Measurements from ENCODE around the gene SART3.
"Not testable (repeated sequence)": the region's sequence is repeated elsewhere in the genome, so short reads cannot be mapped to it uniquely, and the experiment has no call there.

SART3 gene

DNA sequence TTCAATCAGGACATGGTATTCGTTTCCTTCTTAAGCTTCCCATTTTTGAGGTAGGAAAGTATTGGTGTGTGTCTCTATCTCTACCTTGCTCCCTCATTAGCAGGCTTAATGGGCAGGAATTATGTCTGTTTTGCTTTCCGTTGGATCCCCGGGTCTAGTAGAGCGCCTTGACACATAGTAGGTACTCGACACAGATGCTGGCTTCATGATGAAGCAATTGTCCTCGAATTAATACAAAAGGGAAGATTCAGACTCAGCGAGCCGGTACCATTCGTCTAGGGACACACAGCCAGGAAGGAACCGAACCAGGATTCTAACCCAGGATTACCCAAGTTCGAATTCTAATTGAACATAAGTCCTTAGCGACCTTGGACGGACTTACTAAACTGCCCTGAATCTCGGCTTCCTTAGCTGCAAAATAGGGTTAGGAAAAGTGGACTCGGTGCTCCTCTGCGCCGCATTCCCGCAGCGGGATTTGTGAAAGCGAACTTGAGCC is 927 bp upstream of the SART3 start:
- peak; percentile 30 for DNase-seq

- no peak for DNase-seq
Observed at GRCh38 chr12:108560321-108560721, 652 bp downstream of the SART3 start.

DNA sequence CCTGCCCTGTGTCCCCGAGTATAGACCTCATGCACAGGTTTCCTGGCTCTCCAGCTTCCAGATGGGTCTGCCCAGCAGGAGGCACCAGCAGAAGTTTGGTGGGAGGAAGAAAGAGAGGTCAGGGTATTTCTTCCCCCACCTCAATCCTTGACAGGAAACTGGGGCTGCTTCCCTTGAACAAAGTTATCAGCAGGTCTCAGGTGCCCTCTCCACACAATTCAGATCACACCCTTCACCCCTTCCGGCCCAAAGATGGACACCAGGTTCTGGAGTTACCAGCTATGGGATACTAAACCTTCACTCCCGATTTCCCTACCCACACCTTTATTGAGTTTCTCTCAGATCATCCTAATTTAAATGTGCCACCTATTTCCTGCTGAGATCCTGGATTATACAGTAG is 1.2 kb downstream of the SART3 start:
- DNase-seq = no peak

DNA sequence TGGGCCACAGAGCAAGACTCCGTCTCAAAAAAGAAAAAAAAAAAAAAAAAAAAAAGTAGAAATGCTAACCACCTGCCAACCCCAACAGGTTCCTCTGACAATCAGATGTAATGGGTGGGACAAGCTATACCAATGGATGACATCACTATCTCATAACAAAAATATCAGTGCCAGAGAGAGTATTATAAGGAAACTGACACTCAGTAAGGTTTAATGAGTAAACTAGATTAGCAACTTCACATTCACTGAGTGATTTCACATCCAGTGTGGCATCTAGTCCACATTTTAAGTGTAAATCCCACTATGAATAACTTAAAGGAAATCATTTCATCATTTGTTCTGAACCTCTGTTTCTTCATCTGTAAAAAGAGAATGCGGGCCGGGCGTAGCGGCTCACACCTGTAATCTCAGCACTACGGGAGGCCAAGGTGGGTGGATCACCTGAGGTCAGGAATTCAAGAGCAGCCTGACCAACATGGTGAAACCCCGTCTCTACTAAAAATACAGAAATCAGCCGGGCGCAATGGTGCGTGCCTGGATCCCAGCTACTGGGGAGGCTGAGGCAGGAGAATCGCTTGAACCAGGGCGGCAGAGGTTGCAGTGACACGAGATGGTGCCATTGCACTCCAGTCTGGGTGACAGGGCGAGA is 1.8 kb downstream of the SART3 start:
- no peak for DNase-seq

DNA sequence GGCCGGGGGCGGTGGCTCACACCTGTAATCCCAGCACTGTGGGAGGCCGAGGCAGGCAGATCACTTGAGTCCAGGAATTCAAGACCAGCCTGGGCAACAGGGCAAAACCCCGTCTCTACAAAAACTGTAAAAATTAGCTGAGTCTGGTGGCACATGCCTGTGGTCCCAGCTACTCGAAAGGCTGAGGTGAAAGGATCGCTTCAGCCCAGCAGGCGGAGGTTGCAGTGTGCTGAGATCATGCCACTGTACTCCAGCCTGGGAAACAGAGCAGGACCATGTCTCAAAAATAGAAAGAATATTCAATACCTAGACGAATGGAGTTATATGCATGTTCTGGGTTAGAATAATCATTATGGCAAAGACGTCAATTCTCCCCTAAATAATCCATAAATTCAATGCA is 5.6 kb downstream of the SART3 start:
- DNase-seq = not testable (repeated sequence)

- no peak for DNase-seq
Observed at GRCh38 chr12:108553799-108554198, 7.2 kb downstream of the SART3 start.

DNA sequence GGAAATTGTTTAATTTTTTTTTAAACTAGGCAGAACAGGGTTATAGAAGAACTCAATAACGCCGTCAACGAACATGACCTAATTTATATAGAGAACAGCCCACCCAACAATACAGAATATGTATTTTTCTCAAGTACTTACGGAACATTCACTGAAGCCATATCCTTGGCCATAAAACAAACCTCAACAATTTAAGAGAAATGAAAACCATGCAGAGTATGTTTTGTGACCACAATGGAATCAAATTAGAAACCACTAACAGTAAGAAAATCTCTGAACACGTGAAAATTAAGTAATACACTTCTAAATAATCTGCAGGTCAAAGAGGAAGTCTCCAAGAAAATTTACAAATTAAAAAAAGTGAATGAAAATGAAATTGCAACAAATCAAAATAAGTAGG is 9.4 kb downstream of the SART3 start:
- no peak for DNase-seq

- DNase-seq = no peak
Observed at GRCh38 chr12:108548954-108549521, 11.9 kb downstream of the SART3 start.

GRCh38 chr12:108547686-108548085 is 13.3 kb downstream of the SART3 start:
- no peak for DNase-seq

- no peak for DNase-seq
Observed at GRCh38 chr12:108543652-108544051, 17.3 kb downstream of the SART3 start.

DNA sequence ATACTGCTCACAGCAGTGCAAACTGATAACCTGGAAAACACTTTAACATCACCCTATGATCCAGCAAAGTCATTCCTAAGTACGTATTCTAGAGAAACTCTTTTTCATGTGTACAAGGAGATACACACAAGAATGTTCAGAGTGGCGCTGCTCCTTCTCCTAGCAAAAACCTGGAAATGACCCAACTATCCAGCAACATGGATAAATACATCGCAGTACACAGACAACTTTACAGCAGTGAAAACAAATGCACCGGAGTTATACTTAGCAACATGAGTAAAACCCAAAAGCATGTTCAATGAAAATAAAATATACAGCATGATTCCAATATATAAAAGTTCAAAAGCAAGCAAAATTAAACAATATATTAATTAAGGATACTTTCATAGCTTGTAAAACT is 18.7 kb downstream of the SART3 start:
- no peak for DNase-seq

DNA sequence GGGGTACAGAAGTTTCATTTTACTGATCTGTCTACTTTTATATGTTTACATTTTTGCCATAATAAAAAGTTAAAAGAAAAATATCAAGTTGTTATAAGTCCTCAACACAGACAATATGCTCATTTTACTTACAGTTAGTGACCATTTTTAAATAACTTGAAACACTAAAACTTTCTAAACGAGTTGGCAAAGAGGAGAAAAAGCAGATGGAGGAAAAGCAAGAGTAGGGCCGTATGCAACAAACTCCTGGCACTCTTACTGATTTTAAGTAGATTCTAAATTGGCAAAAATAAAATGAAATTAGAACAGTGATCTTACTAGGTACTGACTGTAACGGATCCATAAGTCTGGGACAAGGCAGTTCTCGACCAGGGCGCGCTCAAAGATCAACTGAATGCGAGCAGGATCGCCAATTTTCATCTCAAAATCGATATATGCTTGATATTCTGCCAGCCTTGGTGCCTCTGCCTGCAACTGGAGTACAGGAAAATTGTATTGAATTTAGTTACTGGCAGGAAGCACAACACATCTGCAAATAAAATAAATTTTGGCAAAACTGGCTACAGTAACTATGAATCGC is 22.3 kb downstream of the SART3 start:
- no peak for DNase-seq

DNA sequence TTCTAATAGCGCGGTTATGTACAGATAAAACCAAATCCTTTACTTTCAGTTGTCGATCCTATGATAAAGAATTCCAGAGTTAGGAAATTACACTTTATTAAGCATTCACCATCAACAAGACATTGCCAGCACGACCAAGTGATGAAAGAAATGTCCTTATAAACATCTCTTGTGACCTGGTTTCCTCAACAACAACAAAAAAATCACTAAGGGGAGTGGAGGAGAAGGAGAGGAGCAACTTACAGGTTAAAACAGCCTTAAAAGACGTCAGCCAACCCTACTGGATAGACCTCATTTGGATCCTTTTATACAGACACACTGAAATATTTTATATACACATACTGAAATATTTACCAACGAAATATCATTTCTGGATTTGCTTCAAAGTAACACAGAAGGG is 22.8 kb downstream of the SART3 start:
- DNase-seq = no peak

DNA sequence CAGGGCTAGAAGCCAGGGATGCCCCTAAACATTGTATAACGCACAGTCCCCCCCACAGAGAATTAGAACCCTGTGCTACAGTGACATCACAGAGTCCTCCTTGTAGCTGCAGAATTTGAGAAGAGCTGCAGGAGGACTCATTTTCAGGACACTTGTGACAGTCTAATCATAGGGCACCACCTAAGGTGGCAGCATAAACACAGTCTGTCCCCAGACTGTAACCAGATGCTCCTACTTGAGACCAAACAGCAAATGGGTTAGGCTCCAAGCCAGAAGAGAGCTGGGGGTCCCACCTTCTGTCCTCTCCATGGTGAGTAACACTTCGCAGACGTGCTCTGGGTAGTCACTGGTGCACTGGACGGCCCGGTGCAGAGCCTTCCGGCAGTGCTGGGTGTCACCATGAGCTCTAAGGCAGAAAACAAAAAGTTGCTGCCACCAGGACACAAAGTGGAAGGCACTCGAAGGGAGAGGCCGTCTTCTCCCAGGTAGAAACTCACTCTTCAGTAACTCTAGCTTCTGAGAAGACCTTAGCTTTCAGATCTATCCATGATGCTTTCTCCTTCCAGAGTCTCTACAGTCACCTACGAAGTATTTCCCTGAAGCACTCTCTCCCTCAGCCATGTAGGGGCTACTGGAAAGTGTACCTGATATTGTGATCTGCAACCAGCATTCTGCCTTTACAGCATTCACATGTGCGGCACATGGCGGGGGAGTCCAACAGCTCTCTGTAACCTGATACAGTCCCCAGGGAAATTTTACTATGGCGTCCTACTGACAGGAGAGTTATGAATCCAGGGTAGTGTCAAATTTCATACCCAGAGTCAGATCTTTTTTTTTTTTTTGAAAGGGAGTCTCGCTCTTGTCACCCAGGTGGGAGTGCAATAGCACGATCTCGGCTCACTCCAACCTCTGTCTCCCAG is 28.8 kb downstream of the SART3 start:
- peak; percentile 30 for DNase-seq

DNA sequence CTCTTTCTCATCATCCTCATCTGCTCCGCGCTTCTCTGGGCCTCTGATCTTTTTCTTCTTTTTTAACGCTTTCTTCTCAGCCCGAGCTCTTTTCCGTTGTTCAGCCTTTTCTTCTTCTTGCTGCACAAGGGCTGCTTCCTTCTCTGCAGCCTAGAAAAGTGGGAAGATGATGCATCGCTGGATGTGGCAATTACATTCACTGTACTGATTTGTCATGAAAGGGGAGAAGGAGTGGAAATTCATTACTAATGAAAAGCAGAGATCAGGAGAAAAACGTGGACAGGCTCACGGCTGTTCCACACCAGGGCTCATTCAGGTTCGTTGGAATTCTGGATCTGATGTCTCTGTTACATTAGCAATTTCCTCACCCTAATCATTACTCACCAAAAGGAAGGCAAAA is 30.8 kb downstream of the SART3 start:
- DNase-seq = no peak

DNA sequence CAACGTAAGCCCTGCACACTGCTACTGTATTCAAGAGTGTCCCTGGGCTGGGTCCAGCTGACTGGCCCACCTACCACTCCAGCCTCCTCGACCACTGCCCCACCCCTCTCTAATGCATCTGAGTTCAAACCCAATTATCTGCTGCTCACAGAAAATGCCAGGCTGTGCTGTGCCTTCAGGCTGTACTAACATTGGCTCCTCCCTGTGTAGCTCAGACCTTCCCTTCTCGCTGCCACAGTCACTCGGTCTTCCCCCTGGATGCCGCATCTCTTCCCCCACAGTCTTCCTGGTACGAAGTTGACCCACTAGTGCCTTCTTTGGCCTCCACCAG is 33.8 kb downstream of the SART3 start:
- DNase-seq = no peak

GRCh38 chr12:108526482-108527165 is 34.3 kb downstream of the SART3 start:
- DNase-seq = no peak

- no peak for DNase-seq
Observed at GRCh38 chr12:108525681-108526080, 35.3 kb downstream of the SART3 start.

- DNase-seq = no peak
Observed at GRCh38 chr12:108523365-108523764, 37.6 kb downstream of the SART3 start.

GRCh38 chr12:108519558-108519957 is 41.4 kb downstream of the SART3 start:
- no peak for DNase-seq

GRCh38 chr12:108518716-108519496 is 42.1 kb downstream of the SART3 start:
- no peak for DNase-seq

DNA sequence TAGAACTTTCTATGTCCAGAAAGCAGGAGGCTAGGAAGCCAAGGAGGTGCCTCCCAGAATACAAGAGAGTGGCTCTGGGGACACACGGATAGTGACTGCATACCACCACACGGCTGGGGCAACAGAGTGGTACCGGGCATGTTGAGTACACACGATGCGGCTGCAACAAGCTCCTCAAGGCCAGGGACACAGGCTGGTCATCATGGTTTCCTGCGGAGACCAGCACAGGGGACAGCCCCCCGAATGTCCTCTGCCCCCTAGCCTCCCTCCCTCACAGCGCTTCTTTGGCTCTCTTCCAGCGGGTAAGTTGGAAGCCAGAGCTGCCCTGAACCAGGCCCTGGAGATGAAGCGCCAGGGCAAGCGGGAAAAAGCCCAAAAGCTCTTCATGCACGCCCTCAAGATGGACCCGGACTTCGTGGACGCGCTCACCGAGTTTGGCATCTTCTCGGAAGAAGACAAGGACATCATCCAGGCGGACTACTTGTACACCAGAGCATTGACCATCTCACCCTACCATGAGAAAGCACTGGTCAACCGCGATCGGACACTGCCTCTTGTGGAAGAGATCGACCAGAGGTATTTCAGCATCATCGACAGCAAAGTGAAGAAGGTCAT is 42.8 kb downstream of the SART3 start:
- no peak for DNase-seq
